Heart right ventricle (tissue), 16 donors: ENCODE results near the gene ELMO1. TPM values are rescaled to one million over a fixed set of nuclear protein-coding genes. Genes with fewer than 3 reads are reported as not detected.

Source experiments
- ATAC-seq, 8 donors: fragments of 200-7000 bp; cut with Tn5 transposase; one replicate each; pipeline ENCODE4 v1.9.1; 2020; ENCODE audit warnings: mild to moderate bottlenecking in 8 of 8, moderate library complexity in 8 of 8, moderate number of reproducible peaks in 1 of 8
- DNase-seq, 2 donors: peaks; one replicate each; pipeline ENCODE4 v3.0.0-alpha.2; 2020
- H3K27ac ChIP-seq, 10 donors: fragments of 200-600 bp; sonication (generic) in 2 of 10; one replicate each; pipeline versions ENCODE4 v1.5.0 to v1.8.0; 2020 to 2022; ENCODE audit warnings: mild to moderate bottlenecking in 3 of 10
- H3K27me3 ChIP-seq, 7 donors: fragments of 200-600 bp; one replicate each; pipeline ENCODE4 v1.8.0; 2021 to 2022; ENCODE audit warnings: mild to moderate bottlenecking in 2 of 7
- H3K36me3 ChIP-seq, 9 donors: fragments of 200-600 bp; sonication (generic) in 1 of 9; one replicate each; pipeline versions ENCODE4 v1.5.0 to v1.8.0; 2020 to 2022; ENCODE audit warnings: mild to moderate bottlenecking in 2 of 9
- H3K4me1 ChIP-seq, 9 donors: fragments of 200-600 bp; sonication (generic) in 1 of 9; one replicate each; pipeline versions ENCODE4 v1.5.0 to v1.8.0; 2020 to 2022; ENCODE audit warnings: mild to moderate bottlenecking in 4 of 9
- H3K4me3 ChIP-seq, 10 donors: fragments of 200-600 bp; sonication (generic) in 2 of 10; one replicate each; pipeline versions ENCODE4 v1.5.0 to v1.8.0; 2020 to 2022; ENCODE audit warnings: mild to moderate bottlenecking in 7 of 10, moderate library complexity in 2 of 10
- H3K9me3 ChIP-seq, 11 donors: fragments of 200-600 bp in 10 of 11; sonication (generic) in 2 of 11; one replicate each; pipeline versions ENCODE4 v1.5.0 to v1.8.0; 2013 to 2022; ENCODE audit warnings: mild to moderate bottlenecking in 2 of 11, control low read depth in 1 of 11, moderate library complexity in 1 of 11
- WGBS, 2 donors: extraction: QIAGEN DNeasy Blood & Tissue Kit; methylation state at CpG; one replicate each; pipeline ENCODE4 v1.1.7; 2013; ENCODE audit warnings: inconsistent platforms in 1 of 2; 5-methylcytosine and 5-hydroxymethylcytosine counted together
- intact Hi-C, 10 donors: fragments of 100-400 bp; cut with DNase I; formaldehyde crosslinking; loops; one replicate each; pipeline versions ENCODE4 v1.11.1 to v1.14.2; 2022
- polyA plus RNA-seq, 2 donors: library from polyadenylated mRNA; stranded (reverse); fragments of 200-250 nt; gene quantifications; one replicate each; pipeline ENCODE4 v1.2.3, GENCODE V29; 2013
- total RNA-seq, 10 donors: library from RNA; stranded (reverse); fragmentation: NEBNext Ultra II Directional in 3 of 10; extraction: Animal tissue kit (Norgen Biotek cat#: 25700) in 3 of 10; gene quantifications; one replicate each; pipeline versions ENCODE4 v1.2.1 to v1.2.4, GENCODE V29; 2021 to 2023
- TF ChIP-seq, protein P1 (sequence below), 9 donors: fragments of 200-600 bp; sonication (generic) in 2 of 9; IDR thresholded peaks; one replicate each; pipeline versions ENCODE4 v1.5.0 to v1.8.0; 2021 to 2022; ENCODE audit warnings: antibody characterized with exemption in 9 of 9, mild to moderate bottlenecking in 5 of 9, moderate library complexity in 1 of 9
- donor health status: Arrhythmogenic right ventricular cardiomyopathy.
- donor health status: ischemic (EF 13 %, LVEDD 7.1; RV severe dilation, severe dysfunction).
- donor health status: healthy with polysubstance abuse.
- donor health status: DM: no; HTN: yes; CAD: no.
- donor health status: DM: no; HTN: no; CAD: no.
- donor health status: ischemic (EF 25% LVEDD 6.9; RV normal size, moderate dysfunction).
- donor health status: ischemic (EF 25% LVEDD 5.7; RV mildly dilated, moderate dysfunction).
- donor health status: healthy.
- donor health status: DM: yes; HTN: yes; CAD: no.
- donor health status: Ischemic cardiomyopathy.
- donor health status: ischemic (EF 35%, LVEDD 5.7; RV mildly dilated, moderate dysfunction).
- donor health status: nonischemic (EF 11% LVEDD 7.7; RV severe dilation, severe dysfunction).
- donor health status: DM: yes; HTN: yes; CAD: no.
- donor health status: PGD.
- donor health status: ischemic (EF 29% LVEDD 5.4; RV normal size, mild dysfunction).
- donor health status: nonischemic (EF 23%, LVEDD 6.1; RV moderate dilation, normal function).

The ELMO1 gene
- total and polyA plus RNA-seq, 12 donors, result 8.5 to 18.0 (median 13.9) TPM

DNA sequence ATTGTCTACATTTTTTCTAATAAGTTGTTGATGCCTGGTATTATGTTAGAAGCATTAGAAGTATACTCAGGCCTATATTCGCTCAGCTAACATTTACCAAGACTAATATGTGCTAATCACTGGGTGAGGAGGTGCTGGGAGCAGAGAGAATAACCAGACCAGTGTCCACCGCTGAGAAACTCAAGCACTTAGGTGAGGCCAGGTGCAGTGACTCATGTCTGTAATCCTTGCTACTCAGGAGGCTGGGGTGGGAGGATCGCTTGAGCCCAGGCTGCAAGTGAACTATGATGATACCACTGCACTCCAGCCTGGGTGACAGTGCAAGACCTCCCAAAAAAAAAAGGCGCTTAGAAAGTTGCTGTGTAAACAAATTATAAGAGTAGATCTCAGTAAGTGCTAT, 542.2 kb downstream of the ELMO1 start:
- 89 to 92% methylated on average over 4 of the region's 4 CpGs for WGBS, 2 donors
- Histone ChIP-seq H3K27ac (no peak overlapping the region), H3K27me3 (no peaks in the 10 kb centered on the region), H3K36me3 (no peaks in the 10 kb centered on the region), H3K4me1 (peaks cover 0 to 9% (median 0%) of the 10 kb centered on the region in 9 donors), H3K9me3 (no peaks in the 10 kb centered on the region), H3K4me3 (no peak overlapping the region)
- TF ChIP-seq, protein P1, sequence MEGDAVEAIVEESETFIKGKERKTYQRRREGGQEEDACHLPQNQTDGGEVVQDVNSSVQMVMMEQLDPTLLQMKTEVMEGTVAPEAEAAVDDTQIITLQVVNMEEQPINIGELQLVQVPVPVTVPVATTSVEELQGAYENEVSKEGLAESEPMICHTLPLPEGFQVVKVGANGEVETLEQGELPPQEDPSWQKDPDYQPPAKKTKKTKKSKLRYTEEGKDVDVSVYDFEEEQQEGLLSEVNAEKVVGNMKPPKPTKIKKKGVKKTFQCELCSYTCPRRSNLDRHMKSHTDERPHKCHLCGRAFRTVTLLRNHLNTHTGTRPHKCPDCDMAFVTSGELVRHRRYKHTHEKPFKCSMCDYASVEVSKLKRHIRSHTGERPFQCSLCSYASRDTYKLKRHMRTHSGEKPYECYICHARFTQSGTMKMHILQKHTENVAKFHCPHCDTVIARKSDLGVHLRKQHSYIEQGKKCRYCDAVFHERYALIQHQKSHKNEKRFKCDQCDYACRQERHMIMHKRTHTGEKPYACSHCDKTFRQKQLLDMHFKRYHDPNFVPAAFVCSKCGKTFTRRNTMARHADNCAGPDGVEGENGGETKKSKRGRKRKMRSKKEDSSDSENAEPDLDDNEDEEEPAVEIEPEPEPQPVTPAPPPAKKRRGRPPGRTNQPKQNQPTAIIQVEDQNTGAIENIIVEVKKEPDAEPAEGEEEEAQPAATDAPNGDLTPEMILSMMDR (IDR thresholded peaks at IDR 0.05), result no peak
- intact Hi-C loops, result no loop called here
- ATAC-seq, result no peak
- no peak for DNase-seq

DNA sequence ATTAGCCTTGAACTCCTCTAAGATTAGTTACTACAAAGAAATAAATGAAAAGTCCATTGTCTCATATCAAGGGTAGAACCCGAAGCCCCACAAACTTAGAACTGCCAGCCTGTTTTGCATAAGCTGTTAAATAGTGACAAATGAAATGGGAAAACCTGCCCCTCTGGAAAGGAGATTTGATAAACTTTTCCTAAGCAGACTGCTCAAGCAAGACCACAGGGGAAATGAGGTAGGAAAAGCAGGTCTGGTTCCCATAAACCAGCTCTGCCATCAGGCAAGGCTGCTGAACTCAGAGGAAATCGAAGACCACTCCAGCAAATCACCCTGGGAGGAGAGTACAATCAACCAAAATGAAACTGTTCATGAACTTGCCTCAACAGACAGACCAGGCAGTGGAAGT, 542.8 kb downstream of the ELMO1 start:
- Histone ChIP-seq H3K4me3 (no peak overlapping the region), H3K9me3 (no peaks in the 10 kb centered on the region), H3K27ac (no peak overlapping the region), H3K27me3 (no peaks in the 10 kb centered on the region), H3K4me1 (peaks cover 0 to 9% (median 0%) of the 10 kb centered on the region in 9 donors), H3K36me3 (no peaks in the 10 kb centered on the region)
- 89 to 96% methylated on average over 2 of the region's 2 CpGs for WGBS, 2 donors
- TF ChIP-seq, protein P1 (IDR thresholded peaks at IDR 0.05), result no peak
- intact Hi-C loops, result no loop called here
- ATAC-seq (no peak), DNase-seq (no peak)

DNA sequence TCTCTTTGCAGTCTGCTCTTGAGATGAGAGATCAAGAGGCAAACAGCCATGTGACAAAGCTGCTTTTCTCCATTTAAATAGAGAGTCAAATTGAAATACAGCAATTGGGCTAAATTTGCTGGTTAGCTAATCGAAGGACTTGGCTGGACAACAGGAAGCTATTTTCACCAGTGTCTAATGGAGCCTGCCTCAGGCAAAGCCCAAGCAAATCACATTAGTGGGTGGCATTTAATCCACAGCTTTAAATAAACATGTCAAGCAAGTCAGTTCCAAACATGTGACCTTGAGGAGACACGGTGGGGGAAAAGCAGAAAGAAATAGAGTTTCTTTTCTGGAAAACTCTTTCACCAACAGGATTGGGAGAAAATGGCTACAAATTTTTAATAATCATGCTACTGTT, 543.9 kb downstream of the ELMO1 start:
- Histone ChIP-seq H3K4me3 (no peak overlapping the region), H3K27me3 (no peaks in the 10 kb centered on the region), H3K9me3 (no peaks in the 10 kb centered on the region), H3K4me1 (peaks cover 0 to 9% (median 0%) of the 10 kb centered on the region in 9 donors), H3K27ac (no peak overlapping the region), H3K36me3 (no peaks in the 10 kb centered on the region)
- intact Hi-C loops, result no loop called here
- TF ChIP-seq, protein P1 (IDR thresholded peaks at IDR 0.05), result no peak
- WGBS, 2 donors, result 40 to 41% methylated on average over 2 of the region's 2 CpGs
- no peak for DNase-seq
- no peak for ATAC-seq

DNA sequence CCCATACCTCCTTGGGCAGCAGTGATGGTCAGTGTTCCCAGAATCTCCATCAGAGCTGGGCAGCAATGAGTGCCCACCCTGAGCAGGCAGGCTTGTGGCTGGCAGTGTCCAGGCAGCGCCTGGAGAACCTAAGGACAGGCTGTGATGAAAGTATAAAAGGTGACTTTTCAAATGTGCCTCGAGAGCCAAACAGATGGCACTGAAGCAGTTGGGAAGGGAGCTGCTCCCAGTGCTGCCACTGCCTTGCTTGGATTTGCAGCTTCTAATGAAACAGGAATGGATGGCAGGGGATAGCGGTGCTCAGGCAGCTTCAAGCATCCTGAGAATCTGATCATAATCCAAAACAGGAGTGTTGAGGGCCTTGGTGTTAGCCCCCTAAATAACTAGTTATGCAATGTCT, 544.6 kb downstream of the ELMO1 start:
- WGBS, 2 donors, result 95 to 96% methylated on average over 3 of the region's 3 CpGs
- Histone ChIP-seq H3K36me3 (no peaks in the 10 kb centered on the region), H3K4me1 (peaks cover 0 to 9% (median 0%) of the 10 kb centered on the region in 9 donors), H3K4me3 (no peak overlapping the region), H3K27ac (no peak overlapping the region), H3K9me3 (no peaks in the 10 kb centered on the region), H3K27me3 (no peaks in the 10 kb centered on the region)
- TF ChIP-seq, protein P1 (IDR thresholded peaks at IDR 0.05), result no peak
- no peak for ATAC-seq
- no peak for DNase-seq
- intact Hi-C loops, result no loop called here
